Inferior parietal cortex (tissue), 1 donor: ENCODE results near the gene FKBP4.
A peak's percentile ranks its signal among the peaks of the same experiment; 100 is the strongest.
"Not testable (repeated sequence)": the region's sequence is repeated elsewhere in the genome, so short reads cannot be mapped to it uniquely, and the experiment has no call there.

Experiments
- DNase-seq: peaks from one replicate; pipeline ENCODE4 v3.0.0-alpha.2; 2016; ENCODE audit errors: extremely low spot score

FKBP4 gene, protein sequence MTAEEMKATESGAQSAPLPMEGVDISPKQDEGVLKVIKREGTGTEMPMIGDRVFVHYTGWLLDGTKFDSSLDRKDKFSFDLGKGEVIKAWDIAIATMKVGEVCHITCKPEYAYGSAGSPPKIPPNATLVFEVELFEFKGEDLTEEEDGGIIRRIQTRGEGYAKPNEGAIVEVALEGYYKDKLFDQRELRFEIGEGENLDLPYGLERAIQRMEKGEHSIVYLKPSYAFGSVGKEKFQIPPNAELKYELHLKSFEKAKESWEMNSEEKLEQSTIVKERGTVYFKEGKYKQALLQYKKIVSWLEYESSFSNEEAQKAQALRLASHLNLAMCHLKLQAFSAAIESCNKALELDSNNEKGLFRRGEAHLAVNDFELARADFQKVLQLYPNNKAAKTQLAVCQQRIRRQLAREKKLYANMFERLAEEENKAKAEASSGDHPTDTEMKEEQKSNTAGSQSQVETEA

DNA sequence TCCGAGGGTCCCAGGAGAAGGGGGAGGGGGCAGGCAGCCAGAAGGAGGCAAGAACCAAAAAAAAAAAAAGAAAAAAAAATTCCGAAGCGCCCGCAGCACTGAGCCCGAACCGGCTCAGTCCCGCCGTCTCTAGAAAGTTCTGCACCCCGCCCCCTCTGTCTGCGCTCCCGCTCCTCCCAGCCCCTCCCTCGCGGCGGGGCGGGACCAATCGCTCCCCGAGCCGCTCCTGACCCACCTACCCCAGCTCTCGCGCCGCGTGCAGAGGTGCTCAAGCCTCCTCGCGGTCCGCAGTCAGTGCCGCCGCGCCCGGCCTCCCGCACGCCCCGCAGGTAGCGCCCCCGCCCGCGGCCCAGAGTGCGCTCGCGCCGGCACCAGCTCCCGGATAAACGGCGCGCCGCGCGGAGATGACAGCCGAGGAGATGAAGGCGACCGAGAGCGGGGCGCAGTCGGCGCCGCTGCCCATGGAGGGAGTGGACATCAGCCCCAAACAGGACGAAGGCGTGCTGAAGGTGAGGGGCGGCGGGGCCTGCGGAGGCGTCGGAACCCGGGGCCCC, at the start of gene FKBP4:
Gene FKBP4, plus strand, starts transcription at position 235 of the 554 bp plus-strand sequence. Its CDS starts 170 bp downstream, at position 405.
- DNase-seq = peak; percentile 87

DNA sequence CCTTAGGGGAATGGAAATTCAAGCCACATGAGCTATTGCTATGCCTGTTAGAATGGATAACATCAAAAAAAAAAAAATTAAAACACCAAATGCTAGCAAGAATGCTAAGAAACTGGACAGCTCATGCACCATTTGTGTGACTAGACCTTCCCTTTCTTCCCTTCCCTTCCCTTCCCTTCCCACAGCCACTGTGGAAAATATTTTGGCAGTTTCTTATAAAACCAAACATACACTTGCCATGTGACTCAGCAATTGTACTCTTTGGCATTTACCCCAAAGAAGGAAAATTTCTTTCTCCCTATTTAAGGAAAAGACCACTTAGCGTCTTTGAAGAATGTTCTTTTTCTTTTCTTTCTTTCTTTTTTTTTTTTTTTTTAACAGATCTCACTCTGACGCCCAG, 49.1 kb upstream of the FKBP4 start:
- no peak for DNase-seq

DNA sequence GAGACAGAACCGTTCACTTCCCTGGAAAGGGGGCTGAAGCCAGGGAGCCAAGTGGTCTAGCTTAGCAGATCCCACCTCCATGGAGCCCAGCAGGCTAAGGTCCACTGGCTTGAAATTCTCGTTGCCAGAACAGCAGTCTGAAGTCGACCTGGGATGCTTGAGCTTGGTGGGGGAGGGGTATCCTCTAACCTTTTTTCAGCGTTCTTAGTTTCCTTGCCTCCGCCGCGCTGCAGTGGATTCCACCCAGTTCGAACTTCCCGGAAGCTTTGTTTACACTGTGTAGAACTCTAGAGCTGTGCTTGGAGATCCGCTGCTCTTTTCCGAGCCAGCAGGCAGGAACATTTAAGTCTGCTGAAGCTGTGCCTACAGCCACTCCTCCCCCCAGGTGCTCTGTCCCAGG, 45.2 kb upstream of the FKBP4 start:
- DNase-seq = no peak

DNA sequence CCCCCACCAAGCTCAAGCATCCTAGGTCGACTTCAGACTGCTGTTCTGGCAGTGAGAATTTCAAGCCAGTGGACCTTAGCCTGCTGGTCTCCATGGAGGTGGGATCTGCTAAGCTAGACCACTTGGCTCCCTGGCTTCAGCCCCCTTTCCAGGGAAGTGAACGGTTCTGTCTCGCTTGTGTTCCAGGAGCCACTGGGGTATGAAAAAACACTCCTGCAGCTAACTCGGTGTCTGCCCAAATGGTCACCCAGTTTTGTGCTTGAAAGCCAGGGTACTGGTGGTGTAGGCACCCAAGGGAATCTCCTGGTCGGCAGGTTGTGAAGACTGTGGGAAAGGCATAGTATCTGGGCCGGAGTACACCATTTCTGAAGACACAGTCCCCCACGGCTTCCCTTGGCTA, 44.6 kb upstream of the FKBP4 start:
- no peak for DNase-seq

DNA sequence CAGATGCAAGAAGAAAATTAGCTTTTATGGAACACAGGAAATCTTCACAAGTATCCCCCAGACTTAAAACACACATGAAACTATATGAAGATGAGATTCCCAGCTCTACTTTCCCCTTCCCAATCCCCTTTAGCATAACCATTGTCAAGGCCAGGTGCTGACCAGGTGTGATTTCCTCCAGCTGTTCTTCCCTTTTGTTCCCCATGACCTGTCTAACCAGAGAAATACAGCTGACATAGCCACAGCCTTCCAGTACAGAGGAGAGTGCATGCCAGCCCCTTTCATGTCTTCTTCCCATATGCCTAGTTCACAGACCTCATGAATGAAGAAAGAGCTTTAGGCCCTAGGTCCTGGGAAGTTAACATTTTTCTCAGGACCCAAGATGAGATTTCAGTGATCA, 43.5 kb upstream of the FKBP4 start:
- DNase-seq = no peak

DNA sequence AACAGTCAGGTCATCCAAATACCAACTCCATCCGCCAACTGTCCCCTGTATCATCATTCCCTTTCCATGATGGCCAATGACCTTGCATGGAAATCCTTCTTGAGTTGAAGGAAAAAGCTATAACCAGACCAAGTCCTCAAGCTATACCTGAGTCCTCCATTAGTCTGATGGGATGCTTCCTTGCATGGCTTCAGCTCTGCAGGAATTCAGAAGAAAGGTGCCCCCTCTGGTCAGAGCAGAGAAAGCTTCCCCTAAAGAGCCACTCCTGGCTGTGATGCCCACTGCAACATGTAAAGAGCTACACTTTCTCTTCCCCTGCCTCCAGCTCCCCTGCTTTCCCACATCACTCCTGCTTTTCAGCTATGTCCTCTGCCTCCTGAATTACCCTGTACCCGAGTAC, 43.1 kb upstream of the FKBP4 start:
- DNase-seq = no peak

DNA sequence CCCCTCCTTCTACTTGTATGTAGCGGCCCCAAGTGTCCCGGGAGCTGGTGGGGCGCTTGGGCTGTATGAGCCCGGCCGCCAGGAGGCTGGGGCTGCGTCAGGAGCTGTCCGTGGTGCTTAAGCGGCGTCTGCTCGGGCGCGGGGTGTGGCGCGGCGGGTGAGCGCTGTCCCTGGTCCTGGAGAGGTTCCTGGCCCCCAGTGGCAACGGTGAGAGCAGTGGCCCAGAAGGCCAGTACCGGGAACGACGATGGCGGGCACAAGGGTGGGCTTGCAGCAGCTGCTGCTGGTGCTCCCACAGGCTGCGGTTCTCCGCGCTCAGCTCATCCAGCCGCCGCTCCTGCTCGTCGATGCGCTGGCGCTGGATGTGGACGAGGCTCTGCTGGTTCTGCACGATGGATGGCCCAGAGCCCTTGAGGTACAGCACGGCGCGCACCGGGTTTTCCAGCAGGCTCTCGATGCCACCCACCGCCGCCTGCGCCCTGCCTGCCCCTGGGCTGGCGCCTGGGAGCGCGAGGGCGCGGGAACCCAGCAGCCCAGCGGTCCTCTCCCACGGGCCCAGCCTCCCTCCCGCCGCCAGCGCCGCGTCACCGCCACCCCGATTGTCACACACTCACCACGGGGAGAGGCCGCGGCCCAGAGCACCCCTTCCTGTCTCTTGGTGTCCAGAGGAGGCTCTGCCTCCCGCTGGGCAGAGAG, 41.9 kb upstream of the FKBP4 start:
- DNase-seq = peak; percentile 52

DNA sequence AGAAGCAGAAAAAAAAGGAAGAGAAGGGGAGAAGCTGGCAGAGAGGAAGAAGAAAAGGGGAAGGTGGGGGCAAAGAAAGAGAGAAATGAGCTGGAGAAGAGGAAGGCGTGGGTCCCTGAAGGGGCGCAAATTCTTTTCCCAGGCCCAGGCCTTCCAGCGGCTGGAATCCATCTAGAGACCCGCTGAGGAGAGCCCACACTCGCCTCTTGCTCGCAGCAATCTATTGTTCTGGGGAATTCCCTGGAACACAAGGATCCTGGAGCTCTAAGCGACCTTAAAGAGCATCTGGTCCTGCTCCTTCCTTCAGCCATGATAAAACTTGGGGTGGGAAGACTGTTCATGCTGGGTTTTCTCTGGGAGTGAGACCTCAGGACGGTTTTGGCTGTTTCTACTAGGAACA, 41.2 kb upstream of the FKBP4 start:
- no peak for DNase-seq

DNA sequence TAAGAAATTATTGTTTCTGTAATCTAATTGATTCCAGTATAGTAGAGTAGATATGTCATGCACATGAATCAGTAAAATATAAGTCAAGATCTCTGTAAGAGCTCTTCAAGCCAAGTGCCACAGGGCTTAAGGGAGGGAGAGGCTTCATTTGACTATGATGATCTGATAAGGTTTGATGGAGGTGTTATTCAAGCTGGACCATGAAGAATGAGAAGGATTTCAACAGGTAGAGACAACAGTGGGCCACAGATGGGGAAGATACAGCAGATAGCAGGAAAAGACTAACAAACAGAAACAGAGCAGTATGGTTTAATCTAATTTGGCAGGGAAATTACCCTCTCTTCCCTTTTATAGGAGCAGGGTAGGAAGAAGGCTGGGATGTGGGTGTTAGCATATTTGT, 40.6 kb upstream of the FKBP4 start:
- DNase-seq = no peak

DNA sequence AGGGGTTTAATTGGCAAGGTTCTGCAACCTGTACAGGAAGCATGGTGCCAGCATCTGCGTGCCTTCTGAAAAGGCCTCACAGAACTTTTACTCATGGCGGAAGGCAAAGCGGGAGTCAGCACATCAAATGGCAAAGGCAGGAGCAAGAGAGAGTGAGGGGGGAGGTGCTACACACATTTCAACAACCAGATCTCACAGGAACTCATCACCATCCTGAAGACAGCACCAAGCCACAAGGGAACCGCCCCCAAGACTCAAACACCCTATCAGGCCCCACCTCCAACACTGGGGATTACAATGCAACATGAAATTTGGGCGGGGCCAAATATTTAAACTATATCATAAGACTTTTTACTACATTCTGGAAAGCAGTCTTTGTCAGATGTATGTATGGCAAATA, 38.0 kb upstream of the FKBP4 start:
- no peak for DNase-seq

DNA sequence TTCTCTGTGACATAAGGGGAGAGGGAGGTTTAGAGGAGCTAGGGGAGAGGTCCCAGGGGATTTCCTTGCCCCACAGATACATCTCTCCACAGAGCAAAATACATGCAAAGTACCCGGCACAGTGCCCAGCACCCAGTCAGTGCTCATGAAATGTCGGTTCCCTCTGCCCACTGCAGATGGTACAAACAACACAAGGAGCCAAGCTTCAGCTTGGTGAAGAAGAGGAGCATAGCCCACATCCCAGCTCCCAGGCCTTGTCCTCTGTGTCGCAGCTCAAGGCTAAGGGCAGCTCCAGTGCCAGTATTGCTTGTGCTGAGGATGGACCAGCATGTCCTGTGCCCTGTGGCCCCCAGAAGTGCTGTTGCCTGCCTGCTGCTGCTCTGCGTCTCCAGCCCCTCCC, 35.0 kb upstream of the FKBP4 start:
- no peak for DNase-seq

DNA sequence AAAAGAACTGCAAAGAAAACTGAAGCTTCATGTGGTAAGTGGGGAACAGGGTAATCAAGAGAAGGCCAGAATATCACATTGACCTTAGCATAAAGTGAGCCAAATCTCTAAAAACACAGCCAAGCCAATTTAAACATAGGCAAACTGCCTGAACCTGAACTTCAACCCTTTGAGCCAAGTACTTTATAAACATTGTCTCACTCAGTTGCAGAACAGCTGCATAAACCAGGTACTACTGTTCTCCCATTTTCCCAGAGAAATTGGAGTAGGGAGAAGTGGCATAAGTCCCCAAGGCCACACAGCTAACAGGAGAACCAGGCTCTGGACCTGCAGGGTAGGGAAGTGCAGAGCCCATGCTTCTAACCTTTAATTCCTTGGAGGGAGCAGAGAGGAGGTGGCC, 30.4 kb upstream of the FKBP4 start:
- no peak for DNase-seq

DNA sequence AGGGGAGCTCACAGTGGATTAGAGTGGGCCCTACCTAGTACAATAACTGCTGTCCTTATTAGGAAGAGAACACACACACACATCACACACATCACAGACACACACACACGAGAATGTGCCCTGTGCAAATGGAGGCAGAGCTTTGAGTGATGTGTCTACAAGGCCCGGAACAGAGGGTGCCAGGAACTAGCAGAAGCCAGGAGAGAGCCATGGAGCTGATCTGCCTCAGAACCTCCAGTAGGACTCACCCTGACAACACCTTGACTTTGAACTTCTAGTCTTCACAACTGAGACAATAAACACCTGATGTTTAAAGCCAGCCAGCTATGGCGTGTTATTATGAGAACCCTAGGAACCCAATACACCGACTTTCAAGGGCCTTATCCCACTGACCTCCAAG, 29.7 kb upstream of the FKBP4 start:
- no peak for DNase-seq

DNA sequence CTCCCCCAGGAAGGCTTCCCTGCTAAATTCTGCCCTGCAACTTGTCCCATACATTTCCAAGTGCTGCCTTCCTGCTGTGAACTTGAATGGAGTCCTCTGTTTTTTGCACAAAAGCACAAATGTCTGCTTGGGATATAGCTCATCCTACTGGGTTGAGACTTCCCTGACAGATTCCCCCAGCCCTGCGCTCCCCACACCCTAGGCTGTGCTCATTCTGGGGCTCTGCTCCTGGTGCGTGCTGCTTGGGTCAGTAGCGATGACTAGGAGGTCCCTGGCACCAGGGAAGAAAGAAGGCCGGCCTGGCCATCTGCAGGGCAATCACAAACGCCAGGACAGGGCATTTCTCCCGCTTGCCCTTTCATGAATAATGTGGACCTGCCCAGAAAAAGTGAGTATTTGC, 29.2 kb upstream of the FKBP4 start:
- DNase-seq = no peak

DNA sequence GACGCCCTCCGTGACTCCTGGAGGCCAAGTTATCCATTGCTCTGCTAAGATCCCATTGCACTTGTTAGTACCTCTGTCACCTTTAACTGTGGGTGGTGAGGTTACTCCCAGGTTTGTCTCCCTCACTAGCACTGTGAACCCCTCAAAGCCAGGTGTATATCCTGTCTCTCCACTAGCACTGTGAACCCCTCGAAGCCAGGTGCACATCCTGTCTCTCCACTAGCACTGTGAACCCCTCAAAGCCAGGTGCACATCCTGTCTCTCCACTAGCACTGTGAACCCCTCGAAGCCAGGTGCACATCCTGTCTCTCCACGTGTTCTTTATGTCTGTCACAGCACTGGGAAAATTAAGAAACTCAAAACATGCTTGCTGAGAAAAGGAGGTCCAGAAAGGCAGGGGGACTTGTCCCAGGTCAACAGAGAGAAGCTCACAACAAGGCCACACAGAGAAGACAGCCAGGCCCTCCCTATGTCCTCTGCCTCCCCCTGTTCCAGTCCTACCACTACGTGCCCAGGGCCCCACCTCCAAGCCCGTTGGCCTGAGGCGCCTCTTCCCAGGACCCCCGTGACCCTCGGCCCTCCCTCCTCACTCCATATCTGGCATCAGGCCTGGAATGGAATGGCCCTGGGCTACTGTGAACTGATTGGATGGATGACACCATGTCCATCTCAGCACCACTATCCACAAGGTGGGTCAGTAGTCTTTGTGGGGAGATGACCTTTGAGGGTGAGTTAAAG, 26.4 kb upstream of the FKBP4 start:
- DNase-seq = no peak

DNA sequence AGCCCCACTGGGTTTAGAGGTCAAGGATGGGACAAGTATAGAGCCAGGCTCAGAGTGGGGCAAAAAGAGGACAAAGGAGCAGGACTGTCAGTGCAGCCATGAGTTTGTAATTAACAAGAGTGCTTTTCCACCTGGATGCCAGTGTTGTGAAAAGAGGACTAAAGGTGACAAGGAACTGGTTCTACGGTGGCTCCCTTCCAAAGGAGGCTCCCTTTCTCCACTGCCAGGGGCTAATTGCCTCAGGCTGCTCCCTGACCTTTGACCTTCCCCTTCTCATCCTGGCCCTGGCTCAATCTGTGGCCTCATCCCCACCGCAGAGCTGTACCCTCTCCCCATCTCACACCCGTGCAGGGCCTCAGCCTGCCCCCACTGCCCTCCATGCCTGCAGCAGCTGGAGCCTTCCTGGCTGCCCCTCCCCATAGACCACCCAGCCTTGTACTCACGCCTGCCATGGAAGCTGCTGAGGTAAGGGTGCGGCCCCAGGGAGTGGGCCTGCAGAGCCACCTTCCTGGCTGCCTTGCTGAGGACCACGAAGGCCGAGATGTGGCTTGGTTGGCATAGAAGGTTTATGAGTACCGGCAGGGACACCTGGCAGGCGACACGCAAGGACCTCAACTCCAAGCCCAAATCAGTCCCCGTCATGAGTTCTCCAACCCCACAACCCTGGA, 24.8 kb upstream of the FKBP4 start:
- no peak for DNase-seq

DNA sequence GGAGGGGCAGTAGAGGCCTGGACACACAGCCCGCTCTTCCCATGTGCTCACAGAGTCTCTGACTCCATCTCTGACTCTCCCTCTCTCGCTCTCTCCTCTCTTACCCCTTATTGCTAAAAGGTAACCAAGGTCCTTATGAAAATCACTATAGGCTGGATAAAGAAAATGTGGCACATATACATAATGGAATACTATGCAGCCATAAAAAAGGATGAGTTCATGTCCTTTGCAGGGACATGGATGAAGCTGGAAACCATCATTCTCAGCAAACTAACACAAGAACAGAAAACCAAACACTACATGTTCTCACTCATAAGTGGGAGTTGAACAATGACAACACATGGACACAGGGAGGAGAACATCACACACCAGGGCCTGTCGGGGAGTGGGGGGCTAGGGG, 24.2 kb upstream of the FKBP4 start:
- not testable (repeated sequence) for DNase-seq

DNA sequence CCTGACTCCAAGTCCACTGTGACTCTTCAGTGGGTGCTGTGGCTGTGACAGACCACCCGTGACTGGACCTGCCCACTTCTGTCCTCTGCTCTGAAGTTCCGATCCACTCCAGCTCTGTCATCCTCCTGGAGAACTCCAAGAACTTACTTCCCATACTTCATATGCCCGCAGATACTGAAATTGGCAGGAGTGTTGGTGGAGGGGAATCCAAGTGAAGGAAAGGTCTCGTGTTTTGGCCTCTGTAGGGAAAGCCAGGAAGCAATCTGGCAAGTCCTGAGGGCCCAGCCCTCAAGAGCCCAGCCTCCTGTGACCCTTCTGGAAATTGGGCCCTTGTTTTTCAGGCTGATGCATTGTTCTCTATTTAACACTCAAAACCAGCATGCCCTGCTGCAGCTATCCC, 22.4 kb upstream of the FKBP4 start:
- no peak for DNase-seq

DNA sequence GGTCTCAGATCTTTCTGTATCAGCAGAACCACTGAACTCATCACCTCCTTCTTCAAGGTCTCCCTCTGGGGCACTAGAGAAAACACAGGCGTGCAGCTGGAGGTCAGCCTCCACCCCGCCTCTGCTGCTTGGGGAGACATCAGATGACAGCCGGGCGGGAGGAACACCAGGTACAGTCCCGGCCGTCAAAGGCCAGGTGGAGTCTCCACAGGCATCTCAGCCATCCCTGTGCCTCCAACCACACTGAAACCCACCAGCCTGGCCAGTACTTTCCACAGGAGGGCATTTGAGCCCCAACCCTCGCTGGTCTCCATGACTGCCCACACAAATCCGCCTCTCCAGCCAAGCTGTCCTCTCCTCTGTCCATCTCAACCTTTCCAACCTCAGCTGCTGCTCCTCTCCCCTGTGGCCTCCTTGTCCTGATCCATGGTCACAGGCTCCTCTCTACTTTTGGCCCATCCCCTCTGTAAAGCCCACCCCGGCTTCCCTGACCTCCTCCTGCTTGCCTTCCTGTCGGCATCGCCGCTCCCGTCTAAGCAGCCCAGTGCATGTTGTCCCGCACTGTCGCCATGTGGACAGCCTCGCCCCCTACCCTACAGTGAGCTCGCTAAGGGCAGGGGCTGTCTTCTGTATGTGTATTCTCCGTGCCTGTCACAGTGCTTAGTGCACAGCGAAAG, 21.4 kb upstream of the FKBP4 start:
- DNase-seq = no peak

DNA sequence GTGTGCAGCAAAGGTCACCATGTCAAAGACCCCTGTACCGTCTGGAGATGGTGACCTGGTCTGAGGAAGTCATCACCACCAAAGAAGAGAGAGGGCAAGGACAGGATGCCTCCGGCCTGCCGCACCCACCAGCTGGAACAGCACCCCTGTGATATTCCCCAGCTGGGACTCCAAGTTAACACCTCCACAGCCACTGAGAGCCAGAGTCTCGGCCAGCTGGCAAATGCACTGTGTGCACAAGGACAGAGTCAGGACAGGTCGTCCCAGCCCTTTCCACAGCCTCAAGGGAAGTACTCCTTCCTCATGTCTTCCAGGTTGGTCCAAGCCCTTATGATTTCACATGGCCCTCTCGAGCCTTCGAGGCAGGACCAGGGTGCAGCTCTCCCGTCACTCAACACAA, 19.3 kb upstream of the FKBP4 start:
- DNase-seq = no peak

DNA sequence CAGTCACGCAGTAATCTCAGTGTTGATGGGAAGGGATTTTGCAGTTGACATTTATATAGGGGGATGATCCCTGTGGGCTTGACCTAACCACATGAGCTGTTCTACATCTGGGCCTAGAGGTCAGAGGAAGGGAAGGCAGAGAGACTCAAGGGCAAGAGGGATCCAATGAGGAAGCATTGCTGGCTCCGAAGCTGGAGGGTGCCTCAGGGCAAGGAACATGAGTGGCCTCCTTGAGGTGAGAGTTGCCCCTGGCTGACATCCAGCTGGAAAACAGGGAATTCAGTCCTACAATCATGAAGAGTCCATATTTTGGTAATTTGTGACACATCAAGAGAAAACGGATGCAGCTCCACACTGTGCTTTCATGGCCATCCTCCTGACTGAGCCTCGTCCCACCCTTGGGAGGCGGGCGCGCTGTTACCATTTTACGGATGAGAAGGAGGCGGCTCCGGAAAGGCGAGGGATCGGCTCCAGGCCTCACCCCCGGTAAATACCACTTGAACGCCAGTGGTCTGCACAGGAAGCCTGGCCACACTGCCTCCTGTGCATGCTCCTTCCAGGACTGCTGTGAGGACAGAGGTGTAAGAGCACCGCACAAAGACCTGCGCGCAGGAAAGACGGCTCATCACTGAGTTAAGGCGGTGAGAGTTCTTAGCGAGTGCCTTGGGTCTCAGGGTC, 18.5 kb upstream of the FKBP4 start:
- DNase-seq = no peak
